Mucosa of descending colon (tissue), 3 donors: ENCODE results near the gene SLC17A8. TPM values are rescaled to one million over a fixed set of nuclear protein-coding genes. Genes with fewer than 3 reads are reported as not detected.
A peak's percentile ranks its signal among the peaks of the same experiment; 100 is the strongest.

Experiments used
- ATAC-seq: fragments of 200-7000 bp; cut with Tn5 transposase; one replicate; pipeline ENCODE4 v1.9.1; 2020; ENCODE audit warnings: mild to moderate bottlenecking, moderate library complexity
- DNase-seq, 3 donors: peaks; one replicate each; pipeline ENCODE4 v3.0.0-alpha.2; 2020
- H3K36me3 ChIP-seq: fragments of 200-600 bp; one replicate; pipeline ENCODE4 v1.8.0; 2021; ENCODE audit warnings: low read depth, mild to moderate bottlenecking
- H3K4me1 ChIP-seq: fragments of 200-600 bp; one replicate; pipeline ENCODE4 v1.8.0; 2021; ENCODE audit warnings: low read depth, mild to moderate bottlenecking
- H3K4me3 ChIP-seq: fragments of 200-600 bp; one replicate; pipeline ENCODE4 v1.8.0; 2021; ENCODE audit warnings: mild to moderate bottlenecking
- H3K9me3 ChIP-seq: fragments of 200-600 bp; one replicate; pipeline ENCODE4 v1.8.0; 2021; ENCODE audit warnings: mild to moderate bottlenecking
- CTCF ChIP-seq: fragments of 200-600 bp; IDR thresholded peaks from one replicate; pipeline ENCODE4 v1.8.0; 2022; ENCODE audit warnings: antibody characterized with exemption, mild to moderate bottlenecking
- intact Hi-C, 2 donors: fragments of 100-400 bp; cut with DNase I in 1 of 2; cut with micrococcal nuclease in 1 of 2; formaldehyde crosslinking; loops; one replicate each; pipeline versions ENCODE4 v1.11.0 to v1.11.1; 2022; cut with DNase I, micrococcal nuclease
- total RNA-seq, 3 donors: library from RNA; stranded (reverse); fragmentation: NEBNext Ultra II Directional in 2 of 3; extraction: Animal tissue kit (Norgen Biotek cat#: 25700) in 2 of 3; gene quantifications; one replicate each; pipeline versions ENCODE4 v1.2.1 to v1.2.4, GENCODE V29; 2021 to 2023
- donor health status: DM: no; HTN: no; CAD: no; lungs with moderate emphysema.
- donor health status: DM: no; HTN: no; CAD: no.
- donor health status: DM: no; HTN: yes; CAD: no.

Gene SLC17A8
- total RNA-seq, 3 donors from 2014 or later, result 2.6 to 3.0 (median 2.7) TPM

GRCh38 chr12:100433701-100434100 lies 76.8 kb downstream of the SLC17A8 start:
- DNase-seq, result no peak

GRCh38 chr12:100434177-100434576 lies 77.3 kb downstream of the SLC17A8 start:
- no peaks in the 10 kb centered on the region for H3K36me3 ChIP-seq
- ATAC-seq, result no peak
- no peaks in the 10 kb centered on the region for H3K4me1 ChIP-seq
- no peak for DNase-seq
- no peak for TF ChIP-seq CTCF
- no peak overlapping the region for H3K4me3 ChIP-seq
- H3K9me3 ChIP-seq, result no peaks in the 10 kb centered on the region
- intact Hi-C loops, result no loop called here

More at GRCh38 chr12:100433701-100434100, 76.8 kb downstream of the SLC17A8 start:
- Histone ChIP-seq H3K9me3 (no peaks in the 10 kb centered on the region), H3K36me3 (no peaks in the 10 kb centered on the region), H3K4me3 (no peak overlapping the region), H3K4me1 (no peaks in the 10 kb centered on the region)
- no peak for TF ChIP-seq CTCF
- no peak for ATAC-seq
- intact Hi-C loops, result no loop called here

- H3K4me1 ChIP-seq, result no peaks in the 10 kb centered on the region
- intact Hi-C loops, result no loop called here
- DNase-seq, result no peak
- no peaks in the 10 kb centered on the region for H3K36me3 ChIP-seq
- H3K9me3 ChIP-seq, result no peaks in the 10 kb centered on the region
- no peak overlapping the region for H3K4me3 ChIP-seq
- ATAC-seq, result no peak
- TF ChIP-seq CTCF, result no peak
These were observed 79.1 kb downstream of the SLC17A8 start for GRCh38 chr12:100435957-100436356.

GRCh38 chr12:100437038-100437841 lies 80.4 kb downstream of the SLC17A8 start:
- Histone ChIP-seq H3K36me3 (no peaks in the 10 kb centered on the region), H3K9me3 (no peaks in the 10 kb centered on the region), H3K4me3 (no peak overlapping the region), H3K4me1 (no peaks in the 10 kb centered on the region)
- ATAC-seq (peak; percentile 74), DNase-seq (peak in 1 of 3 donors; percentile 9)
- intact Hi-C loops, result no loop called here
- TF ChIP-seq CTCF, result no peak

GRCh38 chr12:100439797-100440196 lies 82.9 kb downstream of the SLC17A8 start:
- no peak for TF ChIP-seq CTCF
- Histone ChIP-seq H3K4me3 (no peak overlapping the region), H3K36me3 (no peaks in the 10 kb centered on the region), H3K4me1 (no peaks in the 10 kb centered on the region), H3K9me3 (no peaks in the 10 kb centered on the region)
- ATAC-seq (no peak), DNase-seq (no peak)
- intact Hi-C loops, result no loop called here
